HG02623 (cell line): ENCODE results near the gene ZNF275.
"Not testable (repeated sequence)": the region's sequence is repeated elsewhere in the genome, so short reads cannot be mapped to it uniquely, and the experiment has no call there.

Source experiments
- ATAC-seq: cut with Tn5 transposase; IDR thresholded peaks from one replicate; pipeline ENCODE4 v1.9.1; 2021; ENCODE audit warnings: moderate library complexity; ENCODE audit not compliant: unreplicated experiment

The ZNF275 gene

DNA sequence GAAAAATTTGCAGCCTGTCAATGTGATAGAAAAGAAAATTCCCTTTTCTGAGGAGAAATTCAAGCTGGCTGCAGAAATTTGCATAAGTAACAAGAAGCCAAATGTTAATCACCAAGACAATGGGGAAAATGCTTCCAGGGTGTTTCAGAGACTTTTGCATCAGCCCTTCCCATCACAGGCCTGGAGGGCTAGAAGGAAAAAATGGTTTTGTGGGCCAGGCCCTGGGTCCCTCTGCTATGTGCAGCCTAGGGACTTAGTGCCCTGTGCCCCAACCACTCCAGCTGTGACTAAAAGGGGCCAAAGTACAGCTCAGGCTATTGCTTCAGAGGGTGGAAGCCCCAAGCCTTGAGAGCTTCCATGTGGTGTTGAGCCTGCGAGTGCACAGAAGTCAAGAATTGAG lies 23.9 kb downstream of the ZNF275 start:
- ATAC-seq: no peak

DNA sequence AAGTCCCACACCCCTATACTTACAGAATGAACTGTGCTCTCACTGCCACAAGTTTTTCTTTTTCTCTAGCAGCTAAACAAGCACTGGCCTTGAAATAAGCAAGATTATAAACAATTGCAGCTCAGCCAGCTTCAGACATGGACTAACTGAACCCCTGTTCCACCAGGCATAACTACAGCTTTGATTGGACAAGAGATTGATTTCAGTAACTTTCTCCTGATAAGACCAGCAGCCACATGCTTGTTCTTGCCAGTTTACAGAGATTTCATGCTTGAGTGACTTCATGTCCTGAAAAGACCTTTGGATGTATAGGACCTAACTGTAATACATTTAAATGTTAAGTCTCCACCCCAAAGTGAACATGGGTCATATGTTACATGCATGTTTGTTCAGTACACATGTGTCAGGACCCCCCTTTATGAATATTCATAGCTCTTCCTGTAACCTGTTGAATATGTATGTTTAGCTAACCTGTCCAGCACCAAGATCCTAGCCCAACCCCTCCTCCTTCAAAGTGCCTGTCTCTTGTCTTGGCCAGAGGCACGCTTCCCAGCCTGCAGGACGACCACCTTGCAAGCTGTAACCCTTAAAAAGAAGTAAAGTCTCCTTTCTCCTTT lies 27.9 kb downstream of the ZNF275 start:
- ATAC-seq: no peak

DNA sequence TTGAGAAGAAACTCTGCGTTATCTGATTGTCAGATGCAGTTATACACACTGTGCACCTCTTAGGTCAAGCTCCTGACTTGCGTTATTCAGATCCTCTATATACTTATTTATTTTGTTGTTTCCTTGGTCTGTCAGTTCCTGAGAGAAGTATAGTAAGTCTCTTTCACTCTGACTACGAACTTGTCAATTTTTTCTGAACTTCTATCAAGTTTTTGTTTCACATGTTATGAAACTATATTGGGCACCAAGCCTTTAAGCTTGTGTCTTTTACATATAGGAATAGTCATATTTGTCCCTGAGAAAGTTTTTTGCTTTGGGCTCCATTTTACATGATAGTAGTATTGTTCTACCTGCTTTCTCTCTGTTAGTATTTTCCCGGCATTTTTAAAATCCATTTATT lies 31.7 kb downstream of the ZNF275 start:
- ATAC-seq: no peak

DNA sequence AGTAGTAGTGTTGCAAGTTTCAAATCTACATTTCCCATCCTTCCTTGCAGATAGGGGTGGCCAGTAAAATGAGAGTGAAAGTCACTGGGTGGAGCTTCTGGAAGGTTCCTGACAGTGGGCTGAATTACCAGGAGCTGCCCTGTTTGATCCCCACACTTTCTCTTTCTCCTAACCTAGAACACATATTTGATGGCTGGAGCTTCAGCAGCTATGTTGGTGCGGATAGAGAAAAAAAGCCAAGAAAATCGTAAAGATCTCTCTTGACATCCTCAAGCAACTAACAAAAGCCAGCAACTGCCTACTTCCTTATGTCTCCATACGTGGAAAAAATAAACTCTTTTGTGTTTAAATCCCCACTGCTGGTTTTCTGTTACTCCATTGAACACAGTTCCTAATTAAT lies 32.2 kb downstream of the ZNF275 start:
- no peak for ATAC-seq

DNA sequence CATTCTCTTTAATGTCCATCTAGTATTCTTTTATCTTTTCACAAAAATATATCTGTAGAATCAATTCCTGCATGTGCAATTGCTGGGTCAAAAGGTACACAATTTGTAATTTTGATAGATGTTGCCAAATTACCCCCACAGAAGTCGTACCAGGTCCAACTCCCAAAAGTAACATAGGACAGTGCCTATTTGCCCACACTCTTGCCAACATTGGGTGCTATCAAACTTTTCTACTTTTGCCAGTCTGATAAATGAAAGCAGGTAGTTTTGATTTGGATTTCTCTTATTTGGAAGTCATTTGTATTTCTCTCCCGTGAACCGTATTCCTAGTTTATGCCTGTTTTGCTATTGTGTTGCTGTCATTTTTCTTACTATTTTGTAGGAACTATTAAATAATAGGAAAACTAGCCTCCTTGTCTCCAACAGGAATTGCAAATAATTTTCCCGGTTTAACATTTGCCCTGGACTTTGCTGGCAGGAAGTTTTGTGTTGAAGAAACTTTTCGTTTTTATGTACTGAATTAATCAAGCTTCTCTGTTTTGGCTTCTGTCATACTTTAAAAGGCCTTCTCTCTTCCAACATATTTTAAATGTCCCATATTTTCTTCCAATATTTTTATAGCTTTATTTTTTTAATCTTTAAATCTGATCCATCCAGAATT lies 33.1 kb downstream of the ZNF275 start:
- ATAC-seq: no peak

DNA sequence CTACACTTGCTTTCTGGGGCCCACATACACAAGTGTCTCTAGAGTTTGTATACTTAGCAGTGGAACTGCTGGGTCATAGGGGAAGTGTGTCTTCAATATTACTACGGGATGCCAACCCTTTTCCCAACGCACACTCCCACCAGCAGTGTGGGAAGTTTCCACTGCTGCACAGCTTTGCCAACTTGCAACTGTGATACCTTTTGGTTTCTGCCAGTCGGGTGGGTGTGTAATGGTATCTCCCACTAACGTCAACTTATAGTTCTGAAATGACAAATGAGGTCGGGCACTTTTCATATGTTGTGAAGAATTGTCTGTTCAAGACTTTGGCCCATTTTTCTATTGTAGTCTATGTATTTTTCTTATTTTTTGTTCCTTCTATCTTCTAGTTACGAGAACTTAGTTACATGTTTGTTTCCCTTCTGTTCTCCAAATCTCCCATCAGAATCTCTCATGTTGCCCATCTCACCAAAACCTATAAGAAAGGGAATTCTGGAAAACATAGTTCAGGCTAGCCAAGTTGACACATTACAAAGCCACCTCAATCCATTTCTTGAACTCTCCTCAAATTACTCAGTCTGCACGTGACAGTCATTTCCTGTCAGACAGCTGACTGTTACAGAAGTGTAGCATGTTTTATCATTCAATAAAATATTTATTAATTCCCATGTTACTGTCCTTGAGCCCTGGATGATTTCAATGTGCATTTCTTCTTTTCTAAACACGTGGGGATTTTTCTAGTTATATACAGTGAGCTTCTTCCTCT lies 36.5 kb downstream of the ZNF275 start:
- ATAC-seq: no peak

DNA sequence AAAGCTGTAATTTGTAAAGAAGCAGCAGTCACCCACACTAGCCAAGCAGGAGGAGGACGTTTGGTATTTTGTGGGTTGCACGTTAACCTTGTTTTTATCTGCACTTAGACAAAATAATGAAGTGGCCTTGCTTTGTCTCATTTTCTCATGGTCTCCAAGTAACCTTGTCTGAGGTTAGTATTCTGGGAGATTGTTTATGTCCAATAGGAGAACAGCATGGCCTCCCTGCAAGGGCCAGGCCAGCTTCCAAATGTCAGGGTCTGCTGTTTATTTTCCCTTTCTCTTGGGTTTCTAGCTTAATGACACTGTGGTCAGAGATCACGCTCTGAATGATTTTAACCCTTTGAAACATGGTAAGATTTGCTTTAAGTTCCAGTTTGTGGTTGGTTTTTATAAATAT lies 37.3 kb downstream of the ZNF275 start:
- no peak for ATAC-seq

DNA sequence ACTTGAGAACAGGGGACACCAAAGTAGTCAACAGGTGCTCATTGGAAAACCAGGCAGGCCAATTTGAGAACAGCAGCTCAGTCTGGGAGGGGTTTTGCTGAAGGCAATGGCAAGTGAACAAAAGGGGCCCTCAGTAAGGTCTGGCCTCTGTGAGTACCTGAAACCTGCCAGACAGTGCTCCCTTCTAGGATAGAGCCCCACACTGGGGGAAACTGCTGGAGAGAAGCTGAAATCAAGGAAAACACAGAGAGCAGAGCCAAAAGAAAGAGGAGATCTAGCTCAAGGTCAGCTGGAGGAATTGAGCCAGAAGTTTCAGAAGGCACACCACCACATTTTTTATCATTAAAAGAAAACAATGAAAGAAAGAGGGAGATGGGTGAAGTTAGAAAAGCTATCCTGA lies 39.0 kb downstream of the ZNF275 start:
- no peak for ATAC-seq

DNA sequence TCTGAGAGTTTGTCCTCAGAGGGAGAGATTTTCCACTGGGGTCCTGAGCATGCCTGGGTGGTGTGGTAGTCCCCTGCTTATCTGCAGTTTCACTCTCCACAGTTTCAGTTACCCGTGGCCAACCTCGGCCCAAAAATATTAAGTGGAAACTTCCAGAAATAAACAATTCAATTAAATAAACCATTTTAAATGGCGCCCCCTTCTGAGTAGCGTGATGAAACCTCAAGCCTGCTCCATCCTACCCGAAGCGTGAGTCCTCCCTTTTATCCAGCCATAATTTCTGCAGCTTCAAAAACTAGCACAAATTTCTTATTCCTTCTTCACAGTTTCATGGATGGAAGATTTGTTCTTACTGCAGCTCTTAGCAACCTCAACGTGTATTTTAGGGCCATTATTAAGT lies 40.5 kb downstream of the ZNF275 start:
- ATAC-seq: no peak

DNA sequence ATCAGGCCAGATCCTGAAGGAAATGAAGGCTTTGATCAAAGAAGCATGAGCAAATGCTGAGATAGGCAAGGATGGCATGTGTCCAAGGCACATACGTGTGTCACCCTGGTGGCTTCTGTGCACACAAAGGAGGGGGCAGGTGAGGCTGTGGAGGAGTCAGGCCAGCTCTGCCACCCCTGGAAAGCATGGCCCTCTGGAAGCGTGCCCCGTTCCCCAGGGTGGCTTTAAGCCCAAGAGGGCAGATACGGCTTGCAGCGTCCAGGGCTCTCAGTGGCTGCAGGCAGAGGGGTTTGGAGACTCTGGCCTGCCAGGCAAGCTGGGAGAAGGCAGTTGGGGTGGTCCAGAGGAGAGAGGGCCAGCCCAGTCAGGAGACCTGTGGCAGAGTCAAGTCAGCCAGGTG lies 41.6 kb downstream of the ZNF275 start:
- no peak for ATAC-seq

DNA sequence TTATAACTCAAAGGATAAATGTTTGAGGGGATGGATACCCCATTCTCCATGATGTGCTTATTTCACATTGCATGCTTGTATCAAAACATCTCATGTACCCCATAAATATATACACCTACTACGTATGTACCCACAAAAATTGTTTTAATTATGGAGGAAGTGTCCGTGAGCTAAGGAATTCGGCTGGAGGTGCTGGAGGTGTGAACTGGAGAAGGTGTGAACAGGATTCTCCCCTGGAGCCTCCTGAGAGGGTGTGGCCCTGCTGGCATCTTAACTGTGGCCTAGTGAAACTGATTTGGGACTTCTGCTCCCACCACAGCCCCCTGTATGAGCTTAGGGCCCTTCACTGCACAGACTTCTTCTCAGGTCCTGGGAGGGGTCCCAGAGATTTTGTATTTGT lies 43.8 kb downstream of the ZNF275 start:
- no peak for ATAC-seq

DNA sequence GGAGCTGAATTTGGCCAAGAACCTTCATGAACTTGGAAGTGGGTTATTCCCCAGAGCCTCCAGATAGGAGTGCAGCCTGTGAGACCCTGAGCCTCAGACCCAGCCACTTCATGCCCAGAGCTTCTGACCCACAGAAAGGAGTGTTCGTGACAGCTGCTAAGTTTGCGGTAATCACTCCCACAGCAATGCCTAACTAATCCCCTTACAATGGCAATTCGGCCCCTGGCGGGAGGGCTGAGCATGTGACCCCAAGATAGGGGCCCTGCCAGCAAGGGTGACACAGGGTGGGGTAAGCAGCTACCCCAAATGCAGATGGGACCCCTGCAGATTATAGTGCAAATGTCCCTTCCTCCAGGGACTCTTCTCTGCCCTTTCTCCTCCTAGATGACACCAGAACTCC lies 44.7 kb downstream of the ZNF275 start:
- no peak for ATAC-seq

DNA sequence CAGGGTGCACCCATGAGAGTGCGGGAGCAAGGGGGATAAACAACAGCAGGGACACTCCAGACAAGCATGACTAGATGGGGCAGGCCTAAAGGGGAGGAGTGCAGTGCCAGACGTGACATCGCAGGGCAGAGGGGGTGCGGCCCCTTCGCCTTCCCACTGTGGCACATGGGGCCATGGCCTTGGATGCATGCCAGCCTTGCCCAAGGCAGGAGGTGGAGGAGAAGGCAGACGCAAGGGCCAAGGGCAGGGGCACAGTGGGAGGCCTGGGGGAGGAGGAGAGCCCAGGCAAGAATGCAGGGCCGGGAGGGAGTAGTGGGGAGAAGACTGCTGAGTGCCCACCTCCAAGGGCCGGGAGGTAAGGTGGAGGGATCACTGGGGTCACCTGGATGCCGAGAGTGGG lies 45.6 kb downstream of the ZNF275 start:
- no peak for ATAC-seq

DNA sequence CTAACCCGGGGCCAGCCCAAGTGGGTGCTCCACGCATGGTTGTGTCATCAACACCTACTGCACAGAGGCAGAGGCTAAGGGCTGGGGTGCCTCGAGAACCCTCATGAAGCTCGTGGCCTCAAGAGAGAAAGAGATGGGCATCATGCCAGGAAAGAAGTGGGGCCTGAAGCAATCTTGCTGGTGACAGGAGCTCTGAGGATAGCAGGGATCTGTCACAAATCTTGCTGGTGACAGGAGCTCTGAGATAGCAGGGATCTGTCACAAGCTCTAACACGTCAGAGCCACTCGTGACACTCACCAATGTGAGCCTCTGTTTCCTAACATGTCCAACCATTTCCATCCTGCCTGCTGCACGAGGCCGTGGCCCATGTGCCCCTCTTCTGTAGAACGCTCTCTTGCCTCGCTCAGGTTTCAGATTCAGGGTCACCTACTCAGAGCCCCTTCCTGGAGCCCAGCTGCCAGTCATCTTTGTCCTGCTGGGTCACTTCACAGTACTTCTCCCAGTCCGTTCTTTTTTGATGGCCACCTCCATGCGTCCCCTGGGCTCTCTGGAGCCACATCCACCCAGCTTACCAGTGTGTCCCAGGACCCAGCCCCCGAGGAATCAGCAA lies 46.1 kb downstream of the ZNF275 start:
- no peak for ATAC-seq

DNA sequence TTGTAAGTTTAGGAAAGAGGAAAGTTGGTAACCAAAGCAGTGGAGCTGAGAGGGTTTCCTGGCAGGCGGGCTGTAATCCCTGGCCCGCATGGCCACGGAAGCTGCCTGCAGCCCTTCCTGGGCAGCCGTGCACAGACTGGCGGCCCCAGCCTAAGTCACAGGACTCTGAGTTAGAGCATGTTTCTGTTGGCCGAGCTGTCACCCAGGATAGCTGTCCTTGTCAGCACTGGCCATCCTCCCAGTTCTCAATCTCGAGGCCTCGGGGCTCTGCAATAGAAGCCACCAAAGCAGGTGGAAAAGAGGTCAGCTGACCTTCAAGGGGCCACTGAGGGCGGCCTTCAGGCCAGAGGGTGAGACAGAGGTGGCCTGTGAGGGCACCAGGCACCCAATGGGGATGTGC lies 46.7 kb downstream of the ZNF275 start:
- ATAC-seq: no peak

DNA sequence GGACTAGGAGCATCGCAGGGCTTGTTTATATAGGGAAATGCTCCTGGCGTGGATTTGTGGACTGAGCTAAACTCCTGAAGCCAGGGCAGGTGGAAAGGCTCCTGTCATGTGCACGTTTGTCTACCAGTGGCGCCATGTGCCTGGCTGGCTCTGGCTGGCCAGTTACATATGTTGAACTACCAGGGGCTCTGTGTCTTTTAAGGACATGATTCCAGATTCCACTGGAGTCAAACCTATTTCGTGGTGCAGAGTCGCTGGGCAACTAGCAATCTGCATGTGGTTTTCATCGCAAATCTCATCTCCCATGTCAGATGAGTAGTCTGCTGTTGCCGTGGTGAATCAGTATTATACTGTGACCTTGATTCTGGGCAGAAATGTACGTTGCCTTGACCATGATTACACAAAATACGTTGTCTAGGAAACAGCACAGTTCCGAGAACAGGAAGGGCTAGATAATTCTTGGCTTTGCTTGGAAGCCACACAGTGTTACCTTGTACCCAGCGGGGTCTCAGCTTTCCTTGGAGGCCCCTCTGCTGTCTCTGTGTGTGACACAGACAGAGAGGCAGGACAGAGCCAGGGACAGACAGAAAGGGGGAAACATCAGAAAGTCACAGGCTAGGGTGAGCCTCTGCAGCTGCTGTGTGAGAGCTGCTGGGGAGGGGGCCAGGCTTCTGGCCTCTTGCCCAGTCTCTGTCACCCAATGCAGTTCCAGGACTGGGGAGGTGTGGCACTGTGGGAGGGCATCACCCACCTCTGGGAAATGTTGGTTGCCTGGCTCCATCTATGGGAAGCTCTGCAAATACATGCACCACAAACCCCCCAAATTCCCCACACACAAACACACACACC lies 48.0 kb downstream of the ZNF275 start:
- no peak for ATAC-seq

DNA sequence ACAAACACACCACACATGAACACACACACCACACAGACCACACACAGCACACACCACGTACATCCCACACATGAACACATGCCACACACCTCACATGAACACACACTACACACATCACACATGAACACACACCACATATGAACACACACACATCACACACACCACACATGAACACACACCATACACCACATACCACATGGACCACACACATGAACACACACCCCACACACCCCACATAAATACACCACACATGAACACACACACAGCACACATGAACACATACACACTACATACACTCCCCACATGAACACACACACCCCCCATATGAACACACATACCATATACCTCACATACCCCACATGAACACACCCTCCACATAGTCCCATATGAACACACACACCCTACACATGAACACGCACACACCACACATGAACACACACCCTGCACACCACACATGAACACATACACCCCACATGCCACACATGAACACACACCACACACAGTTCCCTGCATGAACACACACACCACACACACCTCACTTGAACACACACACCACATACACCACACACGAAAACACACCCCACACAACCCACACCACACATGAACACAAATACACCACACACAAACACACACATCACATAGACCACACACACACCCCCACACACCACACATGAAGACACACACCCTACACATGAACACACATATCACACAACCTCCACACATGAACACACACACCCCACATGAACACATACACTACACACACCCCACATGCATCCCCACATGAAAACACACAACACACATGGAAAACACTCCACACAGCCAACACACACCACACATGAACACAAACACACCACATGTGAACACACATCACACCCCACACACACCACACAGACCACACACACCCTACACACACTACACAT lies 48.9 kb downstream of the ZNF275 start:
- no peak for ATAC-seq

DNA sequence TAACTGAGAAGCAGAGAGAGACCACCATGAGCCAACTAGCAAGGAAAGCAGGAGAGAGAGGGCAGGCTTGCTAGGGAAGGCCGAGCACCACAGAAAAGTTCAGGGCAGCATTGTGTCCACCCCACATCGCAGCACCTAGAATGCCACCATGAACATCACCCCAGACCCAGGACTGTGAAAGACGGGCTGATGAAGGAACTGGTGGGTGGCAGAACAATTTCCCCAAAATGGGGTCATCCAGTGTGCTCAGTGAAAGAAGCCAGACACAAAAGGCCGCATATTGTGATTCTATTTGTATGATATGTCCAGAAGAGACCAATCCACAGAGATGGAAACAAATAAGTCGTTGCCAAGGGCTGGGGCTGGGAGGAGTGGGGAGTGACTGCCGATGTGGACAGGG lies 50.4 kb downstream of the ZNF275 start:
- no peak for ATAC-seq

DNA sequence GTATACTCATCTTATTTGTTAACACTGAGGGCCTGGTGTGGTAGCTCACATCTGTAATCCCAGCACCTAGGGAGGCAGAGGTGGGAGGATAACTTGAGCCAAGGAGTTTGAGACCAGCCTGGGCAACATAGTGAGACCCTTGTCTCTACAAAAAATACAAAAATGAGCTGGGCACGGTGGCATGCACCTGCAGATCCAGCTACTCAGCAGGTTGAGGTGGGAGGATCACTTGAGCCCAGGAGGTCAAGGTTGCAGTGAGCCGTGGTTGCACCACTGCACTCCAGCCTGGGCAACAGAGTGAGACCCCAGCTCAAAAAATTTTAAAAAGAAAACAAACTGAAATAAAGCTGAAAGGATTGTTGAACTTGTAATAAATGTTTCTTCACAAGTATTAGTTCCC lies 51.0 kb downstream of the ZNF275 start:
- ATAC-seq: not testable (repeated sequence)

DNA sequence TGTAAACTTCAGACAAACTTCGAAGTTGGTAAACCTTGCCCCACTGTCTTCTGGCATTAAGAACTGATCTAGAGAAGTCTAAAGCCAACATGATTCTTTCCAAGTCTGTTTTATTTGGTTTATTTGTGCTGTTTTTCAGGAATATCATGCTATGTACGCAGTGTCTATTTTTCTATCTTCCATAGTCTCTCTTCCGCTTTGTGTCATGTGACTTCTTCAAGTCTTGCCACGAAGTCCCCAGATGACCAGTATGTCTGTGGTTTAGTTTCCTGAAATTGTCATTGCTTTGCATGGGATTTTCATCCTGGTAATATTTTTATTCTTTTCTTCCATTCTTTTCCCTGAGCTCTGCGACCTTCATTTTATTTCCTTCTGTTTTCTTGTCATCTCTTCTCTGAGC lies 52.1 kb downstream of the ZNF275 start:
- no peak for ATAC-seq
